K562 (cell line): ENCODE measurements around the gene GLP1R. TPM values are rescaled to one million over a fixed set of nuclear protein-coding genes. Genes with fewer than 3 reads are reported as not detected.

Experiments
- ATAC-seq: fragments of 200-7000 bp; cut with Tn5 transposase; 3 replicates; pipeline ENCODE4 v1.9.1; 2020; ENCODE audit warnings: moderate library complexity
- BruUV-seq: library from RNA; stranded (reverse); fragments of 400-500 nt; replicated peaks from 2 replicates; lab custom pipeline; 2021; lab: Mats Ljungman, UMichigan
- CTCF ChIA-PET: fragments of 300-600 bp; formaldehyde crosslinking; extraction: SDS; loops from one replicate; lab custom pipeline; 2021; ENCODE audit warnings: low intra/inter-chr PET ratio; lab: Yijun Ruan, JAX
- POLR2A ChIA-PET: fragments of 300-600, 350-650 bp; sonication (Branson Sonifier 250); formaldehyde crosslinking; extraction: SDS; loops from one replicate; lab custom pipeline; 2021; ENCODE audit warnings: antibody characterized with exemption, inconsistent platforms; lab: Yijun Ruan, JAX
- DNase-seq, 4 experiments: peaks; one replicate each; pipeline versions ENCODE4 v3.0.0 to v3.0.0-alpha.2; 2011 to 2018; ENCODE audit warnings: low spot score in 3 of 4, mixed read lengths in 3 of 4; ENCODE audit errors: extremely low read depth in 1 of 4
- FAIRE-seq: peaks from 2 replicates; lab custom pipeline; 2011; peaks lifted over from hg19 to GRCh38; lab: Jason Lieb, UNC
- H2AFZ ChIP-seq: 2 replicates; pipeline ENCODE4 v1.6.0; 2011; ENCODE audit warnings: low read depth, low read length, control low read depth, inconsistent platforms
- H3K27ac ChIP-seq: fragments of 200-600 bp; 3 replicates; pipeline ENCODE4 v1.8.0; 2011; ENCODE audit warnings: low read depth, mild to moderate bottlenecking, control low read depth, inconsistent platforms, low read length, moderate library complexity, mixed read lengths; ENCODE audit errors: extremely low read depth
- H3K27me3 ChIP-seq, 2 experiments: fragments of 300-600 bp in 1 of 2; 2 replicates in 1 of 2; 3 replicates in 1 of 2; pipeline versions ENCODE4 v1.6.0 to v1.8.0; 2011; ENCODE audit warnings: inconsistent platforms in 2 of 2, low read length in 2 of 2, mild to moderate bottlenecking in 1 of 2, mixed read lengths in 1 of 2, moderate library complexity in 1 of 2; ENCODE audit not compliant: control insufficient read depth in 2 of 2, insufficient read depth in 2 of 2
- H3K36me3 ChIP-seq: fragments of 300-600 bp; 3 replicates; pipeline ENCODE4 v1.8.0; 2011; ENCODE audit warnings: mild to moderate bottlenecking, low read length, inconsistent platforms; ENCODE audit not compliant: control insufficient read depth, insufficient read depth
- H3K4me1 ChIP-seq, 2 experiments: fragments of 200-600 bp in 1 of 2; replicated peaks in 1 of 2; 2 replicates in 1 of 2; 3 replicates in 1 of 2; pipeline versions ENCODE4 v1.5.1 to v1.8.0; 2011; ENCODE audit warnings: inconsistent platforms in 2 of 2, low read length in 2 of 2, mild to moderate bottlenecking in 1 of 2, mixed read lengths in 1 of 2, moderate library complexity in 1 of 2; ENCODE audit not compliant: control insufficient read depth in 2 of 2, insufficient read depth in 2 of 2
- H3K4me2 ChIP-seq: 2 replicates; pipeline ENCODE4 v1.6.1; 2011; ENCODE audit warnings: low read length, control low read depth, inconsistent platforms, mixed read lengths; ENCODE audit not compliant: insufficient read depth
- H3K4me3 ChIP-seq: fragments of 200-600 bp; sonication (generic), shearing (Covaris generic); 2 replicates; pipeline ENCODE4 v1.5.1; 2016; ENCODE audit warnings: control low read depth, inconsistent platforms
- H3K79me2 ChIP-seq: fragments of 200-600 bp; 3 replicates; pipeline ENCODE4 v1.8.0; 2011; ENCODE audit warnings: low read length, inconsistent platforms; ENCODE audit not compliant: control insufficient read depth, insufficient read depth
- H3K9ac ChIP-seq, 2 experiments: 2 replicates each; pipeline versions ENCODE4 v1.6.0 to v1.6.1; 2011; ENCODE audit warnings: low read depth in 2 of 2, low read length in 2 of 2, control low read depth in 1 of 2, inconsistent platforms in 1 of 2, mild to moderate bottlenecking in 1 of 2, mixed read lengths in 1 of 2; ENCODE audit not compliant: insufficient read depth in 1 of 2
- H3K9me1 ChIP-seq: one replicate; pipeline ENCODE4 v1.6.0; 2011; ENCODE audit warnings: inconsistent platforms, mild to moderate bottlenecking, low read length, moderate library complexity; ENCODE audit not compliant: control insufficient read depth, insufficient read depth
- H3K9me3 ChIP-seq: replicated peaks from 2 replicates; pipeline ENCODE4 v1.5.1; 2011; ENCODE audit warnings: low read depth, low read length, inconsistent platforms; ENCODE audit not compliant: control insufficient read depth, insufficient read depth
- H4K20me1 ChIP-seq: replicated peaks from 2 replicates; pipeline ENCODE4 v1.6.1; 2011; ENCODE audit warnings: low read length, inconsistent platforms, mixed read lengths; ENCODE audit not compliant: control insufficient read depth, insufficient read depth
- HDAC1 ChIP-seq, 2 experiments: fragments of 450-650 bp; IDR thresholded peaks; 2 replicates each; pipeline ENCODE4 v1.6.1; 2016 to 2017; ENCODE audit warnings: inconsistent platforms in 1 of 2, mild to moderate bottlenecking in 1 of 2, moderate library complexity in 1 of 2
- HDAC3 ChIP-seq: fragments of 450-650 bp; IDR thresholded peaks from 2 replicates; pipeline ENCODE4 v1.6.1; 2018; ENCODE audit warnings: borderline replicate concordance, mild to moderate bottlenecking, moderate library complexity; ENCODE audit not compliant: partially characterized antibody
- HNRNPK ChIP-seq: fragments of 200-400 bp; formaldehyde crosslinking; IDR thresholded peaks from one replicate; pipeline ENCODE4 v1.6.1; 2018; ENCODE audit warnings: mild to moderate bottlenecking, low read depth, low read length; ENCODE audit not compliant: poor library complexity, severe bottlenecking
- PYGO2 ChIP-seq: fragments of 450-650 bp; IDR thresholded peaks from 2 replicates; pipeline ENCODE4 v1.6.1; 2016; ENCODE audit warnings: mild to moderate bottlenecking, missing genetic modification characterization, moderate library complexity, missing compliant biosample characterization
- RBM15 ChIP-seq: fragments of 200-400 bp; formaldehyde crosslinking; IDR thresholded peaks from 2 replicates; pipeline ENCODE4 v1.6.1; 2018; ENCODE audit warnings: mild to moderate bottlenecking, low read length, moderate library complexity; ENCODE audit not compliant: insufficient read depth
- SAFB2 ChIP-seq: fragments of 200-400 bp; formaldehyde crosslinking; IDR thresholded peaks from 2 replicates; pipeline ENCODE4 v1.6.1; 2018; ENCODE audit warnings: borderline replicate concordance, low read length, low read depth, moderate library complexity; ENCODE audit not compliant: severe bottlenecking
- SMARCA5 ChIP-seq: fragments of 450-650 bp; IDR thresholded peaks from 2 replicates; pipeline ENCODE4 v1.6.1; 2016
- SPI1 ChIP-seq: IDR thresholded peaks from 2 replicates; pipeline ENCODE4 v1.6.1; 2011; ENCODE audit warnings: low read depth, low read length, control low read depth, borderline replicate concordance
- TAF1 ChIP-seq: IDR thresholded peaks from 2 replicates; pipeline ENCODE4 v1.6.1; 2011; ENCODE audit warnings: mild to moderate bottlenecking, low read length, moderate library complexity; ENCODE audit not compliant: insufficient read depth, control insufficient read depth, severe bottlenecking; ENCODE audit errors: extremely low read depth
- TEAD2 ChIP-seq: fragments of 450-650 bp; IDR thresholded peaks from 2 replicates; pipeline ENCODE4 v1.6.1; 2016; ENCODE audit warnings: missing genetic modification characterization, control low read depth, missing compliant biosample characterization
- ZC3H4 ChIP-seq: sonication (generic); formaldehyde crosslinking; IDR thresholded peaks from 2 replicates; pipeline ENCODE4 v1.9.0; 2021; ENCODE audit warnings: missing genetic modification reagents, borderline replicate concordance
- ZNF121 ChIP-seq: sonication (generic); formaldehyde crosslinking; conservative IDR thresholded peaks from 2 replicates; pipeline ENCODE4 v1.8.0; 2022; ENCODE audit warnings: missing genetic modification reagents
- ZNF436 ChIP-seq: fragments of 250-450, 450-650 bp; sonication (Bioruptor Pico); formaldehyde crosslinking; IDR thresholded peaks from 2 replicates; pipeline ENCODE4 v1.7.0; 2020; ENCODE audit warnings: mild to moderate bottlenecking
- ZNF445 ChIP-seq: fragments of 250-450 bp; sonication (Bioruptor Pico); IDR thresholded peaks from 2 replicates; pipeline ENCODE4 v1.4.0; 2020; ENCODE audit warnings: low read depth, mild to moderate bottlenecking, moderate library complexity
- ZNF644 ChIP-seq: fragments of 200-800 bp; sonication (Bioruptor generic); IDR thresholded peaks from 2 replicates; pipeline ENCODE4 v1.6.1; 2016; ENCODE audit warnings: low read depth, missing genetic modification characterization, missing compliant biosample characterization
- WGBS: fragments of 100-300 bp; shearing (Covaris generic); methylation state at CpG from one replicate; pipeline ENCODE4 v1.1.6; 2016; ENCODE audit warnings: low coverage, mixed read lengths; ENCODE audit not compliant: insufficient coverage; ENCODE audit errors: missing lambda C conversion rate; 5-methylcytosine and 5-hydroxymethylcytosine counted together
- in situ Hi-C: fragments of 300-500 bp; cut with MboI; formaldehyde crosslinking; loops from 4 replicates; pipeline ENCODE4 v1.15.0; 2018; ENCODE audit warnings: inconsistent platforms, mixed read lengths
- intact Hi-C: fragments of 100-400 bp; cut with micrococcal nuclease; formaldehyde crosslinking; loops from 2 replicates; pipeline ENCODE4 v1.14.2; 2022
- polyA plus RNA-seq, 8 experiments: library from polyadenylated mRNA; depleted of rRNA in 4 of 8; stranded (reverse) in 5 of 8; unstranded in 3 of 8; fragments of >200 nt; fragmentation: Nextera tagmentation in 2 of 8; fragmentation: Illumina TruSeq in 1 of 8; extraction: Ambion mirVana in 2 of 8; extraction: Trizol in 1 of 8; gene quantifications; 2 replicates each; pipeline versions ENCODE4 v1.2.1 to v1.2.3, GENCODE V29; 2011 to 2014; ENCODE audit warnings: inconsistent platforms in 1 of 8, missing spikeins in 1 of 8
- total RNA-seq, 7 experiments: library from RNA; depleted of rRNA in 6 of 7; stranded (reverse); fragments of >200 nt in 6 of 7; fragmentation: Illumina TruSeq in 2 of 7; extraction: Trizol in 2 of 7; gene quantifications; 2 replicates each; pipeline versions ENCODE4 v1.2.1 to v1.2.3, GENCODE V29; 2011 to 2021; ENCODE audit warnings: low replicate concordance in 1 of 7

Gene GLP1R
- total and polyA plus RNA-seq, 9 of the 15 experiments (the other 6 are each of a cell fraction or from before 2014, with no cell fraction given): not detected

DNA sequence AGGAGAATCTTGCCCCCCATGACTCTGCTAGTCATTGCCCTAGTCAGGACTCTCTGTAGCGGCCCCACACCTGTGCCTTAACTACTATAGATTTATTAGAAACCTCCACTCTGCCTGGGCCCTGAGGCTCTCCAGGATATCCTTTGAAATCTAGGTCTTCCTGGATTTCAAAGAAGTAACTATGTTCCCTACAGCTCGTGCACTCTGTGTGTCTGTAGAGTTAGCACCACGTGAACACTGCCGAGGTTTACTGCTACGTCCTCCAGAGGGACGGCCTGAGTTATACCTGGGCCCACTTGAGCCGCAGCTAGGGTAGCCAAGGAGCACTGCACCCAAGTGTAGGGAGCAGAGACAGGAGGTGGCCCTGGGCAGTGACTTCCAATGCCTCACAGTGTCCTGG is 19.8 kb downstream of the GLP1R start:
- in situ Hi-C loops: no loop called here
- FAIRE-seq (no peak), DNase-seq (no peak), ATAC-seq (no peak)
- Histone ChIP-seq H3K36me3 (no peaks in the 10 kb centered on the region), H3K27me3 (peaks cover 50 to 55% of the 10 kb centered on the region in 2 experiments; a peak in 4 of 5 replicates), H3K9me3 (no peaks in the 10 kb centered on the region), H3K9ac (no peak overlapping the region), H3K27ac (no peak overlapping the region), H3K9me1 (no peaks in the 10 kb centered on the region), H4K20me1 (no peaks in the 10 kb centered on the region), H3K4me3 (no peak overlapping the region), H3K79me2 (no peaks in the 10 kb centered on the region), H3K4me1 (no peaks in the 10 kb centered on the region), H2AFZ (no peak overlapping the region), H3K4me2 (no peak overlapping the region)
- intact Hi-C loops: no loop called here
- ChIA-PET POLR2A (interaction anchor here (0.6 kb wide), 1 partner anchor 137 kb away, joined by 3 read pairs; no protein-coding TSS in a partner anchor), CTCF (no interaction called here)
- WGBS: 0% methylated on average over 7 of the region's 7 CpGs
- BruUV-seq: no TSS peak
- TF ChIP-seq ZNF644 (tag) (no peak), HNRNPK (no peak), TEAD2 (tag) (no peak)

DNA sequence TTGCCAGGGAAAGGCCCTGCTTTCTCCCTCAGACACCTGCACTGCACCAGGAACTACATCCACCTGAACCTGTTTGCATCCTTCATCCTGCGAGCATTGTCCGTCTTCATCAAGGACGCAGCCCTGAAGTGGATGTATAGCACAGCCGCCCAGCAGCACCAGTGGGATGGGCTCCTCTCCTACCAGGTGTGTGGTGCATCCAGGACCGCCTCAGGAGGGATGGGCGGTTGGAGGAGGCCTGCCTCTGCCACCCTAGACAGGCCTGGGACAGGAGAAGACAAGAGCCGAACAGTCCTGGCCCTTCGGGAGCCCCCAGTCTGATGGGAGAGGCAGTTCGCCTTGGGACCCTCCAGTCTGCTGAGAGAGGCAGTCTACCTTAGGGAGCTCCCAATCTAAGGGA is 24.2 kb downstream of the GLP1R start:
- H4K20me1 ChIP-seq: no peaks in the 10 kb centered on the region; the same call in 1 of the 2 replicates
- ChIA-PET POLR2A (interaction anchor here (0.6 to 0.7 kb wide), 2 partner anchors 12 to 1262 kb away, joined by 3 read pairs; no protein-coding TSS in a partner anchor), CTCF (no interaction called here)
- no peak overlapping the region for H3K4me2 ChIP-seq
- ATAC-seq: no peak
- H3K9me3 ChIP-seq: no peaks in the 10 kb centered on the region
- DNase-seq: no peak
- H3K4me1 ChIP-seq: no peaks in the 10 kb centered on the region
- no peak overlapping the region for H3K9ac ChIP-seq
- TF ChIP-seq RBM15: no peak
- no peak for TF ChIP-seq ZNF445 (CRISPR knock-in tag)
- TF ChIP-seq SMARCA5: no peak
- no peak for TF ChIP-seq ZC3H4
- TF ChIP-seq SPI1: no peak
- TF ChIP-seq HDAC3: no peak
- TF ChIP-seq ZNF121 (CRISPR knock-in tag): no peak
- TF ChIP-seq TAF1: no peak
- no peak for TF ChIP-seq PYGO2 (tag)
- TF ChIP-seq SAFB2: no peak
- no peak for TF ChIP-seq HDAC1 (IDR thresholded peaks at IDR 0.05)
- no peak for TF ChIP-seq ZNF436 (CRISPR knock-in tag)
- H3K9me1 ChIP-seq: no peaks in the 10 kb centered on the region
- 0% methylated on average over 9 of the region's 9 CpGs for WGBS
- H3K4me3 ChIP-seq: no peak overlapping the region
- H2AFZ ChIP-seq: no peak overlapping the region
- in situ Hi-C loops: no loop called here
- no peak for FAIRE-seq
- H3K27ac ChIP-seq: no peak overlapping the region
- H3K27me3 ChIP-seq: peaks cover 30 to 62% of the 10 kb centered on the region in 2 experiments; a peak in 4 of 5 replicates
- BruUV-seq: no TSS peak
- H3K79me2 ChIP-seq: no peaks in the 10 kb centered on the region
- H3K36me3 ChIP-seq: no peaks in the 10 kb centered on the region
- intact Hi-C loops: no loop called here
